DMS79 (cell line): ENCODE data around the gene OTOR.

Experiments
- DNase-seq: peaks from one replicate; lab custom pipeline; 2025; lab: John Stamatoyannopoulos, UW

Gene OTOR

GRCh38 chr20:16748308-16748900 lies at the start of gene OTOR:
Gene OTOR (plus strand): TSS chr20:16748358. CDS start chr20:16748402, 44 bp downstream.
- no peak for DNase-seq

- no peak for DNase-seq
These were observed 48.9 kb upstream of the OTOR start for GRCh38 chr20:16699293-16699692.

DNA sequence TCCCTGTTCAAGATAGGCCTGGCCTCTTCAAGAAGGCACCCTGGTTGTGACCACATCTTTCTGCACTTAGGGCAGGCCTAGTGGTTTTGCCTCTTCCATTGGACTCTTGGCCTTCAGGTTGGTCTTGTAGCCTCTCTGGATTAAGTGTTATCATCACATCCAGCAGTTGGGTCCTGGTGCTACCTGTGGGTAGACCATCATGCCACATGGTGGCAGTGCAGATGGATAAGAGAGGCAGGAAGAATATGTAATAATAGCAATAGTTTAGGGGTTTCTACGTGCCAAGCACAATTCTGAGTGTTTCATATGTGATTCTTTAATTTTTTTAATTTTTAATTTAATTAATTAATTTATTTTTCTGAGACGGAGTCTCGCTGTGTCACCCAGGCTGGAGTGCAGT lies 46.9 kb upstream of the OTOR start:
- DNase-seq: no peak

DNA sequence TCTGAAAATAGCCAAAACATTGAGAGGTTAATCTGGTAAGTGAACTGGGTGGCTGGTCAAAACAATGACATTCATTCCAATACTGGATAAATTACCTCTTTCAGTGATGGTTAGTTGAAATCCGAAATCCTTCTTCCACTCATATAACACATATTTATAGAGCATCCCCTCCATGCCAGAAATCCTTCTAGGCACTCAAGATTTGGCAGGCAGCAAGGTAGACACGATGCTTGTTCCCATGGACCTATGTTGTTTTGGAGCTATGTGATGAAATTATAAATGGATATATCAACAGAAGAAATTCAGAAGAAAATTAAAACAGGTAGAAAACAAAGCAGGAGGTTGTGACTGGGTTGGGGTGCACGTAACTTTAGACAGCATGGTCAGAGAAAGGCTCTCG lies 44.6 kb upstream of the OTOR start:
- DNase-seq: peak; percentile 3

GRCh38 chr20:16707674-16708073 lies 40.5 kb upstream of the OTOR start:
- no peak for DNase-seq

GRCh38 chr20:16708602-16709001 lies 39.6 kb upstream of the OTOR start:
- DNase-seq: no peak

GRCh38 chr20:16709017-16709416 lies 39.1 kb upstream of the OTOR start:
- DNase-seq: no peak

GRCh38 chr20:16710781-16711180 lies 37.4 kb upstream of the OTOR start:
- DNase-seq: no peak

GRCh38 chr20:16711661-16712258 lies 36.4 kb upstream of the OTOR start:
- no peak for DNase-seq

GRCh38 chr20:16712511-16712947 lies 35.6 kb upstream of the OTOR start:
- no peak for DNase-seq

GRCh38 chr20:16713066-16713465 lies 35.1 kb upstream of the OTOR start:
- no peak for DNase-seq

- DNase-seq: no peak
These were observed 33.9 kb upstream of the OTOR start for GRCh38 chr20:16714242-16714641.

- DNase-seq: no peak
These were observed 33.4 kb upstream of the OTOR start for GRCh38 chr20:16714751-16715150.

GRCh38 chr20:16719421-16719820 lies 28.7 kb upstream of the OTOR start:
- no peak for DNase-seq

DNA sequence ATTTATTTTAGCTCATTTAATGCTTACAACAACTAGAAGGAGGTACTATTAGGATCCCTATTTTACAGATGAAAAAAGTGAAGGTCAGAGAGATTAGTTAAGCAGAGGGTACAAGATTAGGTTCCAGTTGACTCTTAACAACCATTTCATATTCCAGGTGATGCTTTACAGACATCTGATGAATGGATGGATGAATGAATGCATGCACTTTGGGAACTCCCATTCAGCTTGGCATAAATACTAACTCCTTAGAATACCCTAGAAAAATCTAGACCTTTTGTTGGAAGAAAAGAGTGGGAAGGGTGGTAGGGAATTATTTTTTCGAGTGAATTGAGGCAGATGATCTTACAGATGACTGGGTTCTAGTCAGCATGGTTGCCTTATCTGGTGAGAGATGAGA lies 19.1 kb upstream of the OTOR start:
- DNase-seq: no peak

- peak; percentile 81 for DNase-seq
These were observed 18.3 kb upstream of the OTOR start, which contains the start of gene SNRPB2 for GRCh38 chr20:16729565-16730460. Gene SNRPB2 (plus strand): TSS chr20:16730026. CDS start chr20:16731703, 1,677 bp downstream.

- no peak for DNase-seq
These were observed 15.5 kb upstream of the OTOR start for GRCh38 chr20:16732506-16733152.

DNA sequence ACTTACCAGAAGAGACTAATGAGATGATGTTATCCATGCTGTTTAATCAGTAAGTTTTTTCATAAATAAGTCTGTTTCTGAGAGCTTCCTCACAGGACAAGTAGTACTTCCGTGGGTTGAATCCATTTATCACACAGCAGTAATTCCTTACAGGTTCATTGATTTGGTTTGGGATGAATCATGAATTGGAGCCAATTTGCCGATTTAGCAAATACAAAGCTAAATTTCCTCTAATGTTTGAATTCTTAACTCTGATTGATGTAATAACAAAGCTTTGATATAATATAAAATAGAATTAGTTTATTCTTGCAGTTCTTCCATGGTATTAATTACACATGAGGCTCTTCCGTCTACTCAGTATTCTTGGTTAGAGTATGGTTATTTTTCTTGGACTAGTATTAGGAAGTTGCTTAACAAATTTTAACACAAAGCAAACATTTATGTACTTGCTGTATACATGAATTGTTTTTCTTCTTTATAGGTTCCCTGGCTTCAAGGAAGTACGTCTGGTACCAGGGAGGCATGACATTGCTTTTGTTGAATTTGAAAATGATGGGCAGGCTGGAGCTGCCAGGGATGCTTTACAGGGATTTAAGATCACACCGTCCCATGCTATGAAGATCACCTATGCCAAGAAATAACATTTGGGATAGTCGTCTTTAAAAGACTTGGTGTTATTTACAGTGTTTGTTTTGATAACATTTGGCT lies 7.6 kb upstream of the OTOR start:
- no peak for DNase-seq

DNA sequence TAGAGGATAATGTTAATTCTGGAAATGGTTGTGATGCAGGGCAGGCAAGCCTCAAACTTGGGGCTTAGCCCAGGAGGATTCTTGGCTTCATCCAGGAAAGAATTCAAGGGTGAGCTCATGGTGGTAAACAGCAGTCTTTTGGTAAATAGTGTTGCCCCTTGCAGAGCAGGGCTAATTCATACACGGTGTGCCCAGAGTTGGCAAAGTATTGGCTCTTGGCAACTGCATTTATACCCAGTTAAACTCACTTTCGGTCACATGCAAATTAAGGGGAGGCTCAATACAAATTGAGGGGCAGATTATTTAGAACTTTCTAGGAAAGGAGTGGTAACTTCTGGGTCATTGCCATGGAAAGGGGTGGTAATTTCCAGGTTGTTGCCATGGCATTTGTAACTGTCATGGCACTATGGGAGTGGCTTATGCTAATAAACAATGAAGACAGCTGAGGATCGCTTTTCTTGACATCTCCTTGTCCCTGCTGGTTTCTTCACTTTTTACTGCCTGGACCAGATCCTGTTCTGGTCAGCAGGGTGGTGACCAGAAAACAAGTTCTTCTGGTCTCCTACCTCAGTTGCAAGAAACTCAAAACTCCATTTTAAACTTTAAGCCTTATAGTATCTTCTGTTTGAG lies 3.9 kb upstream of the OTOR start:
- DNase-seq: no peak

DNA sequence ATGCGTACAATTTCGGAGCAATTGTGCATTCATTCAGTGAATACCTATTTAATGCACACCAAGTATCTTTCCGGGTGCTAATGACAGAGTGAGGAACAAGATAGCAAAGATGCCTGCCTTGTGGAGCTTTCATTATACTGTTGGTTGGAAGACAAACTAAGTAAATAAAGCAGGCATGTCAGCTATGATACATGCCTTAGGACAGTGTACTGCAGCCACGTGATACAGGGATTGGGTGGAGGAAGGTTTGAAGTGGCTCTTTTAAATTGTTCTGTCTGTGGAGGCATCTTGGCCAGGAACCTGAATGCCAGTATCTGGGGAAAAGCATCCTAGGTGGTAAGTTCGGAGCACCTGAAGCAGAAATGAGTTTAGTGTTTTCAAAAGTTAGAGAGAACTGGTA lies 3.0 kb upstream of the OTOR start:
- DNase-seq: no peak

GRCh38 chr20:16747291-16747811 lies 807 bp upstream of the OTOR start:
- DNase-seq: peak; percentile 29
